Neuronal stem cell (in vitro differentiated cells): Measurements from ENCODE around the gene ABHD8.
A peak's percentile ranks its signal among the peaks of the same experiment; 100 is the strongest.

ENCODE experiments used
- DNase-seq: peaks from one replicate; pipeline ENCODE4 v3.0.0-alpha.2; 2013; ENCODE audit warnings: low spot score
- H2AFZ ChIP-seq: one replicate; pipeline ENCODE4 v1.6.1; 2013; ENCODE audit warnings: mild to moderate bottlenecking, low read length, inconsistent platforms
- H2AK5ac ChIP-seq: 2 replicates; pipeline ENCODE4 v1.6.1; 2013; ENCODE audit warnings: low read depth, mild to moderate bottlenecking, inconsistent platforms, low read length, moderate library complexity, mixed read lengths
- H2BK120ac ChIP-seq: 2 replicates; pipeline ENCODE4 v1.6.1; 2013; ENCODE audit warnings: low read depth, mild to moderate bottlenecking, inconsistent platforms, low read length, moderate library complexity, mixed read lengths
- H2BK12ac ChIP-seq: one replicate; pipeline ENCODE4 v1.6.1; 2013; ENCODE audit warnings: low read length, inconsistent platforms
- H2BK15ac ChIP-seq: 2 replicates; pipeline ENCODE4 v1.6.1; 2013; ENCODE audit warnings: mild to moderate bottlenecking, low read length, inconsistent platforms, mixed read lengths
- H2BK5ac ChIP-seq: one replicate; pipeline ENCODE4 v1.6.1; 2013; ENCODE audit warnings: inconsistent platforms, mild to moderate bottlenecking, low read length, moderate library complexity
- H3K14ac ChIP-seq: one replicate; pipeline ENCODE4 v1.6.1; 2013; ENCODE audit warnings: low read length, inconsistent platforms
- H3K18ac ChIP-seq: 2 replicates; pipeline ENCODE4 v1.6.1; 2013; ENCODE audit warnings: low read length, inconsistent platforms
- H3K23ac ChIP-seq: 2 replicates; pipeline ENCODE4 v1.6.1; 2013; ENCODE audit warnings: low read depth, mild to moderate bottlenecking, mixed read lengths, low read length, inconsistent platforms; ENCODE audit not compliant: poor library complexity
- H3K27ac ChIP-seq: replicated peaks from 3 replicates; pipeline ENCODE4 v1.5.1; 2013; ENCODE audit warnings: low read length, inconsistent platforms
- H3K27me3 ChIP-seq, 3 experiments: 2 replicates each; pipeline ENCODE4 v1.6.1; 2013; ENCODE audit warnings: low read length in 3 of 3, mild to moderate bottlenecking in 2 of 3, inconsistent platforms in 1 of 3, low read depth in 1 of 3, mixed read lengths in 1 of 3, moderate library complexity in 1 of 3; ENCODE audit not compliant: control insufficient read depth in 3 of 3, insufficient read depth in 3 of 3
- H3K36me3 ChIP-seq, 2 donors: replicated peaks in 1 of 2; 2 replicates each; pipeline ENCODE4 v1.6.1; 2013; ENCODE audit warnings: low read length in 2 of 2; ENCODE audit not compliant: control insufficient read depth in 2 of 2, insufficient read depth in 2 of 2
- H3K4ac ChIP-seq: 2 replicates; pipeline ENCODE4 v1.6.1; 2013; ENCODE audit warnings: inconsistent platforms, mild to moderate bottlenecking, low read length, moderate library complexity
- H3K4me1 ChIP-seq, 2 donors: 1 replicate in 1 of 2; 2 replicates in 1 of 2; pipeline ENCODE4 v1.6.1; 2013; ENCODE audit warnings: low read length in 2 of 2, low read depth in 1 of 2; ENCODE audit not compliant: control insufficient read depth in 2 of 2, insufficient read depth in 1 of 2
- H3K4me2 ChIP-seq: one replicate; pipeline ENCODE4 v1.6.1; 2013; ENCODE audit warnings: mild to moderate bottlenecking, low read length, inconsistent platforms; ENCODE audit not compliant: insufficient read depth, poor library complexity, severe bottlenecking
- H3K4me3 ChIP-seq, 2 donors: 2 replicates each; pipeline ENCODE4 v1.5.1; 2013; ENCODE audit warnings: low read length in 2 of 2, mild to moderate bottlenecking in 2 of 2, inconsistent platforms in 1 of 2, moderate library complexity in 1 of 2
- H3K79me1 ChIP-seq: one replicate; pipeline ENCODE4 v1.6.1; 2013; ENCODE audit warnings: low read depth, mild to moderate bottlenecking, inconsistent platforms, low read length, moderate library complexity
- H3K9ac ChIP-seq: one replicate; pipeline ENCODE4 v1.6.1; 2013; ENCODE audit warnings: mild to moderate bottlenecking, low read depth, low read length, inconsistent platforms; ENCODE audit not compliant: poor library complexity
- H3K9me3 ChIP-seq, 2 donors: replicated peaks in 1 of 2; 2 replicates each; pipeline versions ENCODE3 to v1.6.1; 2013; ENCODE audit warnings: low read length in 2 of 2, mild to moderate bottlenecking in 2 of 2, inconsistent platforms in 1 of 2, low read depth in 1 of 2, mixed read lengths in 1 of 2, moderate library complexity in 1 of 2; ENCODE audit not compliant: control insufficient read depth in 2 of 2, insufficient read depth in 1 of 2
- H4K8ac ChIP-seq: one replicate; pipeline ENCODE4 v1.6.1; 2013; ENCODE audit warnings: low read depth, mild to moderate bottlenecking, inconsistent platforms, low read length, moderate library complexity
- H4K91ac ChIP-seq: one replicate; pipeline ENCODE4 v1.6.1; 2013; ENCODE audit warnings: low read length, low read depth, mild to moderate bottlenecking, inconsistent platforms; ENCODE audit not compliant: poor library complexity
- WGBS, 2 donors: extraction: QIAGEN DNeasy Blood & Tissue Kit; methylation state at CpG; one replicate each; pipeline ENCODE4 v1.1.7; 2013; ENCODE audit warnings: missing lambda C conversion rate in 2 of 2, mixed read lengths in 1 of 2; ENCODE audit not compliant: insufficient read length in 2 of 2, insufficient replicate concordance in 1 of 2; ENCODE audit errors: extremely low coverage in 2 of 2; 5-methylcytosine and 5-hydroxymethylcytosine counted together

Gene ABHD8

DNA sequence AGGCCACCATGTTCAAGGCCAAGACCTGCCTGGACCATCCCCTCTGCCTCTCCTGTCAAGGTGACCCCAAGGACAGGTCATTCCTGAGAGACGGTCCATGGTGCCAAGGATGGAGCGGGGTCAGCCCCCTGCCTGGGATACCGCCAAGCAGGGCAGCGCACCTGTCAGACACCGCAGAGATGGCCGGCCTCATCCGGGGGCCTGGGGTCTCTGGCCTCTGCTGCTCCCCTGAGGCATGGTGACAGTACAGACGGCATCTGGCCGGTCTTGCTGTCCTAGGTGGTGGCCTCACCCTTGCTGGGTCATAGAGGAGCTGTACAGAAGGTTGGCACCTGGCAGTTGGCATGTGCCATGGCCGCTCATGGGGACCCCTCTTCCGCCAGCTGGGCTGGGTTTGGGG is 17.2 kb upstream of the ABHD8 start:
- H3K79me1 ChIP-seq, result peaks cover 15% of the 10 kb centered on the region
- H4K91ac ChIP-seq, result no peak overlapping the region
- H3K27me3 ChIP-seq, result no peaks in the 10 kb centered on the region
- H4K8ac ChIP-seq, result no peak overlapping the region
- H3K27ac ChIP-seq, result no peak overlapping the region
- no peak overlapping the region for H2AFZ ChIP-seq
- DNase-seq, result no peak
- H3K14ac ChIP-seq, result no peak overlapping the region
- H2BK15ac ChIP-seq, result no peak overlapping the region
- no peak overlapping the region for H3K4ac ChIP-seq
- no peak overlapping the region for H3K18ac ChIP-seq
- H2BK12ac ChIP-seq, result no peak overlapping the region
- peak overlapping the region; percentile 30 for H3K9ac ChIP-seq
- H2AK5ac ChIP-seq, result no peak overlapping the region
- no CpG with 5 or more reads among the region's 11 CpGs for WGBS, 2 donors
- H3K9me3 ChIP-seq, result peaks cover 0 to 2% of the 10 kb centered on the region in 2 donors
- H2BK5ac ChIP-seq, result peak overlapping the region; percentile 24
- no peak overlapping the region for H2BK120ac ChIP-seq
- no peak overlapping the region for H3K4me2 ChIP-seq
- peaks cover 28 to 68% of the 10 kb centered on the region in 2 donors for H3K36me3 ChIP-seq
- H3K4me1 ChIP-seq, result peaks cover 0 to 7% of the 10 kb centered on the region in 2 donors
- peak overlapping the region; percentile 65 for H3K23ac ChIP-seq
- H3K4me3 ChIP-seq, result no peak overlapping the region

DNA sequence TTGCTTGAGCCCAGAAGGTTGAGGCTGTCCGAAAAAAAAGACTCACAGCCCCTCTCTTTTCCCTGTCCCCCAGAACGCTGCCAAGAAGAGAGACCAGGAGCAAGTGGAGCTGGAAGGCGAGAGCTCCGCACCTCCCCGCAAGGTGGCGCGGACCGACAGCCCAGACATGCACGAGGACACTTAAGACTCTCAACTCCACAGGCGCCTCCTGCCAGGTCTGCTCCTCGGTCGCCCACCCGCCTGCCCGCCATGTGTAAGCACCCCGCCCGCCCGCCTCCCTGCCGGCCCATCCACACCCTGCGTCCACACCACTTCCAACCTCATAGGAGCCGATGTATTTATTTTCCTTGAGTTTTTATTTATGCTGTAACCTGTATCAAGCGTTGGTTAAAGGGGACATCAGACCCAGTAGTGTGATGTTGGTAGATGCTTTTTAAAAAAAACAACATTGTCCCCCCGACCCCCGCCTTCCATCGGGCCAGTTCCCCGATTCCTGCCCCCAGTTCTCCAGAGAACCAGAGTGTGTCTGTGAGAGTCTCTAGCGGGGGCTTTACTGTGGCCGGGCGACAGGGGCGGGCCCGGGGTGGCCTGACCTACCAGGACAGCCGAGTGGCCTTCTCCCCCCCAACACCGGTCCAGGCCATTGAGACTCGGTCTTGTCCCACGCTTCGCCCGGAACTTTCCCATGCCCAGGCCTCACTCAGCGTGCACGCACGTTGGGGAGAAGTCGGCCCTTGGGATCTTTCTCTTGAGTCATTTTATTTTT is 16.4 kb upstream of the ABHD8 start:
- no peak overlapping the region for H2BK5ac ChIP-seq
- no peak overlapping the region for H3K4ac ChIP-seq
- H3K18ac ChIP-seq, result no peak overlapping the region
- no peak overlapping the region for H2BK120ac ChIP-seq
- no peak overlapping the region for H3K4me2 ChIP-seq
- H2AFZ ChIP-seq, result no peak overlapping the region
- H3K27me3 ChIP-seq, result no peaks in the 10 kb centered on the region
- H3K4me3 ChIP-seq, result no peak overlapping the region
- no peak overlapping the region for H2BK12ac ChIP-seq
- DNase-seq, result no peak
- H2AK5ac ChIP-seq, result no peak overlapping the region
- no peak overlapping the region for H4K91ac ChIP-seq
- H3K4me1 ChIP-seq, result peaks cover 0 to 7% of the 10 kb centered on the region in 2 donors
- H3K27ac ChIP-seq, result no peak overlapping the region
- H3K9me3 ChIP-seq, result peaks cover 0 to 2% of the 10 kb centered on the region in 2 donors
- H3K79me1 ChIP-seq, result peaks cover 15% of the 10 kb centered on the region
- no peak overlapping the region for H3K23ac ChIP-seq
- no peak overlapping the region for H2BK15ac ChIP-seq
- peaks cover 28 to 64% of the 10 kb centered on the region in 2 donors for H3K36me3 ChIP-seq
- WGBS, 2 donors, result no CpG with 5 or more reads among the region's 40 CpGs
- no peak overlapping the region for H3K14ac ChIP-seq
- H4K8ac ChIP-seq, result no peak overlapping the region
- no peak overlapping the region for H3K9ac ChIP-seq

DNA sequence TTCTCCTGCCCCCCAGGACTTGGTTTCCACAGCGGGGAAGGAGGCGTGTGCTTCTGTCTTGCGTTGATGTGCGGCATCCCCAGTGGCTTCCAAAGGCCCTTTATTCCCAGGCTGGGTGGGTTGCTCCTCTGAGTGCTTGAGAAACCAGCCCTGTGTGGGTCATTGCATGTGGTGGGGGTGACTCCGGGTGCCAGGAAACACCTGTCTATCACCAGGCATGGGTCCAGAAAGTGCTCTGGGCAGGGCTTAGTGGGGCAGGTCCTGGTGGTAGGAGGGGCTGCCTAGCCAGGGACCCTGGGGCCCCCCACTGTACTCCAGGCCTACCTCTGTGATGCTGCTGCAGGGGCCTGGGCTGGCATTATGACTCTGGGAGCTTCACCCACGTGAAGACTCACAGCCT is 15.7 kb upstream of the ABHD8 start:
- H3K4me2 ChIP-seq, result no peak overlapping the region
- H3K36me3 ChIP-seq, result peaks cover 31 to 65% of the 10 kb centered on the region in 2 donors
- no peak overlapping the region for H2BK5ac ChIP-seq
- no peak overlapping the region for H3K27ac ChIP-seq
- no peak overlapping the region for H3K9ac ChIP-seq
- H3K14ac ChIP-seq, result no peak overlapping the region
- DNase-seq, result no peak
- no peak overlapping the region for H2BK120ac ChIP-seq
- H3K79me1 ChIP-seq, result peaks cover 12% of the 10 kb centered on the region
- no peak overlapping the region for H4K91ac ChIP-seq
- H3K27me3 ChIP-seq, result no peaks in the 10 kb centered on the region
- peaks cover 0 to 7% of the 10 kb centered on the region in 2 donors for H3K4me1 ChIP-seq
- no peak overlapping the region for H4K8ac ChIP-seq
- no peak overlapping the region for H2BK12ac ChIP-seq
- no peak overlapping the region for H3K23ac ChIP-seq
- H3K4me3 ChIP-seq, result peak overlapping the region in 1 of 2 donors; percentile 46
- no peak overlapping the region for H2BK15ac ChIP-seq
- no CpG with 5 or more reads among the region's 6 CpGs for WGBS, 2 donors
- peaks cover 0 to 3% of the 10 kb centered on the region in 2 donors for H3K9me3 ChIP-seq
- H3K4ac ChIP-seq, result no peak overlapping the region
- H2AK5ac ChIP-seq, result no peak overlapping the region
- H2AFZ ChIP-seq, result no peak overlapping the region
- H3K18ac ChIP-seq, result no peak overlapping the region

GRCh38 chr19:17314007-17314593 is 10.9 kb upstream of the ABHD8 start:
- H3K9ac ChIP-seq, result no peak overlapping the region
- H3K4me2 ChIP-seq, result no peak overlapping the region
- peaks cover 19% of the 10 kb centered on the region for H3K79me1 ChIP-seq
- WGBS, 2 donors, result no CpG with 5 or more reads among the region's 19 CpGs
- no peak overlapping the region for H2BK15ac ChIP-seq
- H3K14ac ChIP-seq, result no peak overlapping the region
- H3K4ac ChIP-seq, result no peak overlapping the region
- H2BK12ac ChIP-seq, result no peak overlapping the region
- H3K36me3 ChIP-seq, result peaks cover 29 to 55% of the 10 kb centered on the region in 2 donors
- H3K27ac ChIP-seq, result no peak overlapping the region
- H3K4me1 ChIP-seq, result peaks cover 2 to 6% of the 10 kb centered on the region in 2 donors
- no peak for DNase-seq
- no peak overlapping the region for H2BK5ac ChIP-seq
- H3K18ac ChIP-seq, result no peak overlapping the region
- no peak overlapping the region for H4K8ac ChIP-seq
- H3K23ac ChIP-seq, result no peak overlapping the region
- H3K9me3 ChIP-seq, result peaks cover 0 to 2% of the 10 kb centered on the region in 2 donors
- no peaks in the 10 kb centered on the region for H3K27me3 ChIP-seq
- no peak overlapping the region for H4K91ac ChIP-seq
- no peak overlapping the region for H2AK5ac ChIP-seq
- H3K4me3 ChIP-seq, result no peak overlapping the region
- H2AFZ ChIP-seq, result no peak overlapping the region
- no peak overlapping the region for H2BK120ac ChIP-seq
